GM18519 (cell line): ENCODE data around the gene ZDHHC19.
A peak's percentile ranks its signal among the peaks of the same experiment; 100 is the strongest.
"Not testable (repeated sequence)": the region's sequence is repeated elsewhere in the genome, so short reads cannot be mapped to it uniquely, and the experiment has no call there.

Experiments used
- ATAC-seq: cut with Tn5 transposase; IDR thresholded peaks from one replicate; pipeline ENCODE4 v1.9.1; 2021; ENCODE audit warnings: mild to moderate bottlenecking, moderate library complexity; ENCODE audit not compliant: unreplicated experiment, low FRiP score

ZDHHC19 gene

GRCh38 chr3:196179380-196180308 lies 31.6 kb downstream of the ZDHHC19 start:
- peak; percentile 50 for ATAC-seq

- no peak for ATAC-seq
Measured at GRCh38 chr3:196178993-196179379, 32.2 kb downstream of the ZDHHC19 start.

GRCh38 chr3:196177967-196178366 lies 33.2 kb downstream of the ZDHHC19 start:
- ATAC-seq, result no peak

DNA sequence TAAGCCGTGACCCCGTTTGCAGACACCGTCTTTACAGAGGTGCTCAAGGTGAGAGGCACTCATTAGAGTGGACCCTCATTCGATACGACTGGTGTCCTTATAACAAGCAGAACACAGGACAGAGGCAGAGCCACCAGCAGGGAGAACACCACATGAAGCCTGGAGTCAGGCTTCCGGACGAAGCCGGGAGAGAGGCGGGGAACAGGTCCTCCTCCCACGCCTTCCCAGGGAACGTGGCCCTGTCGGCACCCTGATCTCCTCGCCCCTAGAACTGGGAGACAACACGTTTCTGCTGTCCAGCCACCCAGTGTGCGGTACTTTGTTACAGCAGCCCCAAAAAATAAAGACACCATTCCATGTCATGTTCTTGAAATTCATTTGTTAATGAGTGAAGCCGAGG lies 33.6 kb downstream of the ZDHHC19 start:
- no peak for ATAC-seq

- no peak for ATAC-seq
Measured at GRCh38 chr3:196175722-196176121, 35.5 kb downstream of the ZDHHC19 start.

- no peak for ATAC-seq
Measured at GRCh38 chr3:196175116-196175625, 36.0 kb downstream of the ZDHHC19 start.

- no peak for ATAC-seq
Measured at GRCh38 chr3:196174652-196175051, 36.5 kb downstream of the ZDHHC19 start.

DNA sequence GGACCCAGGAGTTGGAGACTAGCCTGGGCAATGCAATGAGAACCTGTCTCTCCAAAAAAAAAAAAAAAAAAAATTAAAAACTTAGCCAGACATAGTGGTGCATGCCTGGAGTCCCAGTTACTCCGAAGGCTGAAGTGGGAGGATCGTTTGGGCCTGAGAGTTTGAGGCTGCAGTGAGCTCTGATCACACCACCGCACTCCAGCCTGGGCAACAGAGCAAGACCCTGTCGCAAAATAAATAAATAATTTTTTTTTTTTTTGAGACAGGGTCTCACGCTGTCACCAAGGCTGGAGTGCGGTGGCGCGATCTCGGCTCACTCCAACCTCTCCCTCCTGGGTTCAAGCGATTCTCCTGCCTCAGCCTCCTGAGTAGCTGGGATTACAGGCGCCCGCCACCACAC lies 40.9 kb downstream of the ZDHHC19 start:
- not testable (repeated sequence) for ATAC-seq

DNA sequence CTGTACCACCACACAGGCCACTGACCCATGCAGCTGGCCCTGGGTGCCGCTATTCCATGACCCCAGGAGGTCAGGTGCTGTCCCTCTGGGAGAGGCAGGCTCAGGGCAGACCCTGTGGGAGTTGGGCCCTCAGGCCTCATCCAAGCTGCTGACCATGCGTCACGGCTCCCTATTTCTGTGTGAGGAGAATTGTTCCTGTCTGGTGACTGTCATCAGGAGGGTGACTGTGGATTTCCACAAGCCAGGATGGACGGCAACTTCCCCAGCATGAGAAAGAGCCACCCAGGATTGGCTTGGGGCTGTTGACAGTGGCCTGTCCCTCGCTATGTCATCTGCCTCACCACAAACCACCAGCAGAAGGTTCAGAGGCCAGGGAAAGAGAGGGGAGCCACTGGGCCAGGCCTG lies 41.4 kb downstream of the ZDHHC19 start:
- no peak for ATAC-seq

DNA sequence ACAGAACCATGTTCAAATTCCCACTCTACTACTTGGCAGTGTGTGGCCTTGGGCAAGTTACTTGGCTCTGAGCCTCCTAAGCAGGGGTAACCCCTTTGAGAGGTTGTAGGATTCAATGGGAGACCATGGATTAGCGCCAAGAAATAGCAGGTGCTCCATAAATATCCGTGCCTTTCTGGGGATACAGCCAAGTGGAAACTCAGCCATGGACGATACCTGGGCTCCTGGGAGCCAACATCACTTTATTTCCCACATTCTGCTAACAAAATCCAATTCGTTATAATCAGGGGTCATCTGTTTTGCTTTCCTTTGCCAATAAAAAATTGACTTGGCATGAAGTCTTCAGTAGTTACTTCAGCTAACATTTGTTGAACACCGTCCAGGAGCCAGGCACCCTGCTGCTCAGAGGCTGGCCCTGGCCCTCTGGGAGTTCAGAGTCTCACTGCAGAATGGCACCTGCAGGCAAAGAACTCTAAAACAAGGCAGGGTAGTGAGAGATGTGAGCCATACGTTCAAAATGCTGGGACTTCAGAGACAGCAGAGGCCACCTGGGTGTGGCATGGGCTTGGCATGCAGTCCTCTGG lies 42.3 kb downstream of the ZDHHC19 start:
- ATAC-seq, result no peak

GRCh38 chr3:196166741-196167140 lies 44.5 kb downstream of the ZDHHC19 start:
- no peak for ATAC-seq

- no peak for ATAC-seq
Measured at GRCh38 chr3:196165850-196166249, 45.4 kb downstream of the ZDHHC19 start.

GRCh38 chr3:196165006-196165575 lies 46.1 kb downstream of the ZDHHC19 start:
- ATAC-seq, result not testable (repeated sequence)

DNA sequence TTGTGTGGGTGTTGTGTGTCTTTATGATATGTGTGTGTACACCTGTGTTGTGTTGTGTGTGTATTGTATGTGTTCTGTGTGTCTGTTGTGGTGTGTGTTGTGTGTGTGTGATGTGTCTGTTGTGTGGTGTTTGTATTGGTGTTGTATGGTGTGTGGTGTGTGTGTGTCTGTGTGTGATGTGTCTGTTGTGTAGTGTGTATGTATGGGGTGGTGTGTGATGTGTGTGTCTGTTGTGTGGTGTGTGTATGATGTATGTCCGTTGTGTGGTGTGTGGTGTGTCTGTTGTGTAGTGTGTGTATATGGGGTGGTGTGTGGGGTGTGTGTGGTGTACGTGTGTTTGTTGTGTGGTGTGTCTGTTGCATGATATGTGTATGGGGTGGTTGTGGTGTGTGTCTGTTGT lies 46.6 kb downstream of the ZDHHC19 start:
- no peak for ATAC-seq

DNA sequence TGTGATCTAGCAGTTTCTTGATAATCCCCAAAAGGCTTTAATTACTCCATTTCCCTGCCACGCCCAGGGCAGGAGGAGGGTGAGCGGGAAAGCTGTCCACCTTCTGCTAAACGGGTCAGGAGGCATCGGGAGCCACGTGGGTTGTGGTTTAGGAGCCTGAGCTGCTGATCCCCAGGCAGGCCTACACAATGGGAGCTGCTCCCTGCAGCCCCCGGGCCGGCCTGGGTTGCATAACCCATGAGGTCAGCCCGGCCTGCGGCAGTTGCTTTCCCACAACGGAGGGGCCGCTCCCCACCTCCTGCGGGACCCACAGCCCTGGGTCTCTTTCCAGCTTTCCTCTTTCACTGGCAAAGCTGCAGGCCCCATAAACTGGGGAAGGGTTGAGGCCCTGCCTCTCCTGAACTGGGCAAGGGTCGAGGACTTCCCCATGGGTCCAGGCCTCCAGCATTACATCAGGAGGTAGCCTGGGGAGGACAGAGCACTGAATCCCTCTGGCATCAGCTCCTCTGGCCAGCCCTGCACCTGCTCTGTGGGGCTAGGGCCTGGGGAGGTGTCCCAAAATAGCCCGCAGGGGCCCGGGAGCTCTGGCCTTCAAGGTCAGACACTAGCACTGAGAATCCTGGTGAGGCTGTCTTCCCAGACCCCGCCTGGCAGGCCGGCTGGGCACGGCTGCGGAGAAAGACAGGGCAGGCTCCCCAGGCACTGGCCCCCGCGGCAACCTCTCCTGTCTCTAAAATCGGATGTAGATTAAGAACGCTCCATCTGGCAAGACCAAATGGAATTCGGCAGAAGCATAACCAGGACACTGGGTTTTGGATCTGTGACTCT lies 47.3 kb downstream of the ZDHHC19 start:
- no peak for ATAC-seq

- ATAC-seq, result no peak
Measured at GRCh38 chr3:196163212-196163611, 48.0 kb downstream of the ZDHHC19 start.

GRCh38 chr3:196162679-196163078 lies 48.5 kb downstream of the ZDHHC19 start:
- no peak for ATAC-seq

DNA sequence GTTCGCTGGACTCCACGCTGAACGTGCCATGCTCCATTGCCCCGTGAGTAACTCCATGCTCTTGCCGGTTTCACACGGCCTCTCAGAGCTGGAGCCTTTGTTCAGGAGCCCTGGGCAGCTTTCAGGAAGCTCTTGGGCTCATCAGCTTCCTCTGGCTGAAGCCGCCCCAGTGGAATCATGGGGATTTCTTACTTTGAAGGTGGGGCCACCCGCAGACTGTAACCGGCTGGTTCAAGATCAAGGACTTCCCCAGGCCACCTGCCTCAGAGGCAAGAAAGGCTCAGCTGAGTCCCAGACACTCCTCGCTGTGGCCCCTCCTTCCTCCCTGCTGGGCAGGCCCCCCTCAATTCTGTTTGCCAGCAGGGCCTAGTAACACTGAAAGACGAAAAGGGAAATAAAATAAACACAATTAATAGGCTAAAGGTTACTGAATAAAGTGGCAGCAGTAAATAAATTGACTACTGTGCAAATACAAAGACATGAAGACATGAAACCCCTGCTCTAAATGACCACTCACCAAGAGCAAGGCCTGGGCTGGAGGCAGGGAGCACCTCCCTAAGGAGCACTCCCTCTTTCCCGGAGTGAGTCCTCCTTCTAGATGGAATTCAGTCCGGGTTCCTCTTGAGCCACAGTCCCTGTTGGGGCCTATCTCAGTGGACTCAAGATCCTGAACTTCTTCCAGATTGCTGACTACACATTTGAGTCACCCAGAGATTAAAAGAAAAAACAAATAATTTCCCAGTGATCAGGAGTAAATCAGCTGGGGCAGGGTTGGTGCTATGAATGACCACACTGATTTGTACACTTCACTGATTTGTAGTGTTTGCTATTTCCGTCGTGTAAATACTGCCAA lies 51.0 kb downstream of the ZDHHC19 start:
- ATAC-seq, result peak; percentile 64

- ATAC-seq, result no peak
Measured at GRCh38 chr3:196159526-196159925, 51.7 kb downstream of the ZDHHC19 start.

DNA sequence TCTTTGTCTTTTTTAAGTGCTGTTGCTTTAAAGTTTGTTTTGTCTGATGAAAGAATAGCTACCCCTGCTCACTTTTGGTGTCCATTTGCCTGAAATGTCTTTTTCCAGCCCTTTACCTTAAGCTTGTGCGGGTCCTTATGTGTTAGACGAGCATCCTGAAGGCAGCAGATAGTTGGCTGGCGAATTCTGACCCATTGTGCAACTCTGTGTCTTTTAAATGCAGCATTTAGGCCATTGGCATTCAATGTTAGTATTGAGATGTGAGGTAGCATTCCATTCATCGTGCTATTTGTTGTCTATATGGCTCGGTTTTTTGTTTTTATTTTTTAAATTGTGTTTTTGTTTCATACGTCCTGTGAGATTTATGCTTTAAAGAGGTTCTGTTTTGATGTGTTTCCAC lies 55.0 kb downstream of the ZDHHC19 start:
- ATAC-seq, result no peak
